Measurements from ENCODE around the gene PROKR2. TPM values are rescaled to one million over a fixed set of nuclear protein-coding genes. Genes with fewer than 3 reads are reported as not detected.

The PROKR2 gene
- total RNA-seq, 2 donors from 2014 or later = not detected

DNA sequence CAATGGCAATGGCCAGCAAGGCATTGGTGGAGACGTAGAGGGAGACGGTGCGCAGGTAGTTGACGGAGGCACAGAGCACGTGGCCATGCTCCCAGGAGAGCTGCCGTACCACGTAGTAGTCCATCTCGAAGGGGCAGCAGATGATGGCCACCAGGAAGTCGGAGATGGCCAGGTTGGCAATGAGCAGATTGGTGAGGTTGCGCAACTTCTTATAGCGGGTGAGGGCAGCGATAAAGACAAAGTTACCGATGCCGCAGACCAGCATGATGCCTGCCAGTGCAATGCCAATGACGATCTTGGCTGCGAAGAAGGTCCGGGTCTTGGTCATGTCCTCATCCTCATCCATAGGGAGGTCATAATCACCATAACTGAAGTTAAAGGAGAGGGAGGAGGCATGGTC lies 2.8 kb downstream of the PROKR2 start:
- Mint-ChIP-seq H3K27ac (no peak overlapping the region), H3K27me3 (ENCODE audit: insufficient read depth) (peaks cover 59% of the 10 kb centered on the region), H3K4me1 (peaks cover 2% of the 10 kb centered on the region), H3K4me3 (no peak overlapping the region), H3K36me3 (ENCODE audit: low read depth) (no peaks in the 10 kb centered on the region), H3K9me3 (peaks cover 24% of the 10 kb centered on the region)
- H3K9ac ChIP-seq (ENCODE audit: extremely low read depth, low read length, poor library complexity, severe bottlenecking) = no peak overlapping the region
- 95 to 98% methylated on average over 14 to 17 of the region's 17 CpGs for WGBS, 2 experiments (ENCODE audit: insufficient coverage in 1 of 2, insufficient read length in 1 of 2)
- no peak for DNase-seq
- H3K9me3 ChIP-seq (ENCODE audit: control insufficient read depth, low read length) = peaks cover 6% of the 10 kb centered on the region
- H3K36me3 ChIP-seq (ENCODE audit: control insufficient read depth, insufficient read depth, low read length) = no peaks in the 10 kb centered on the region
- TF ChIP-seq, protein P1, sequence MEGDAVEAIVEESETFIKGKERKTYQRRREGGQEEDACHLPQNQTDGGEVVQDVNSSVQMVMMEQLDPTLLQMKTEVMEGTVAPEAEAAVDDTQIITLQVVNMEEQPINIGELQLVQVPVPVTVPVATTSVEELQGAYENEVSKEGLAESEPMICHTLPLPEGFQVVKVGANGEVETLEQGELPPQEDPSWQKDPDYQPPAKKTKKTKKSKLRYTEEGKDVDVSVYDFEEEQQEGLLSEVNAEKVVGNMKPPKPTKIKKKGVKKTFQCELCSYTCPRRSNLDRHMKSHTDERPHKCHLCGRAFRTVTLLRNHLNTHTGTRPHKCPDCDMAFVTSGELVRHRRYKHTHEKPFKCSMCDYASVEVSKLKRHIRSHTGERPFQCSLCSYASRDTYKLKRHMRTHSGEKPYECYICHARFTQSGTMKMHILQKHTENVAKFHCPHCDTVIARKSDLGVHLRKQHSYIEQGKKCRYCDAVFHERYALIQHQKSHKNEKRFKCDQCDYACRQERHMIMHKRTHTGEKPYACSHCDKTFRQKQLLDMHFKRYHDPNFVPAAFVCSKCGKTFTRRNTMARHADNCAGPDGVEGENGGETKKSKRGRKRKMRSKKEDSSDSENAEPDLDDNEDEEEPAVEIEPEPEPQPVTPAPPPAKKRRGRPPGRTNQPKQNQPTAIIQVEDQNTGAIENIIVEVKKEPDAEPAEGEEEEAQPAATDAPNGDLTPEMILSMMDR (conservative IDR thresholded peaks at IDR 0.05) = no peak
- no peaks in the 10 kb centered on the region for H3K4me1 ChIP-seq (ENCODE audit: control insufficient read depth, insufficient read depth, low read length)
- no peak overlapping the region for H3K4me3 ChIP-seq (ENCODE audit: low read length)
- no peak overlapping the region for H3K27ac ChIP-seq (ENCODE audit: low read depth, low read length)
- peaks cover 59% of the 10 kb centered on the region for H3K27me3 ChIP-seq (ENCODE audit: control insufficient read depth, insufficient read depth, low read length, poor library complexity, severe bottlenecking)

DNA sequence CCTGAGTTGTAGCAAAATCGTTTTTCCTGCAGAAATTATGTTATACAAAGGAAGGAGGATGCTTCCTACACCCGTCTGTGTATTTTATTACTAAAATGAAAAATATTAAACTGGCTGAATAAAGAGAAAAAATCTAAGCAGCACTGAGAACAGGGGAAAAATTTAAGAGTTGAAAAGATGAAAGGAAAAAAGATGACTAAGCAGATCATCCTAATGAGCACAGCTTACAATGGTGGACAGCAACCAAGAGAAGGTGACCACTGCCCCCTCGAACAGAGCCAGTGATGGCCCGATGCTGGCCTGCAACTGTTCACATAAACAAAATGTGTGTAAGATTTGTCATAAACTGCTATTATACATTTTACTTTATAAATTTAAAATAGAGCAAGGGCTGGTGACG lies 4.2 kb downstream of the PROKR2 start:
- H3K27ac Mint-ChIP-seq = no peak overlapping the region
- TF ChIP-seq, protein P1 (conservative IDR thresholded peaks at IDR 0.05) = no peak
- Histone ChIP-seq H3K4me1 (ENCODE audit: control insufficient read depth, insufficient read depth, low read length) (no peaks in the 10 kb centered on the region), H3K4me3 (ENCODE audit: low read length) (no peak overlapping the region), H3K9me3 (ENCODE audit: control insufficient read depth, low read length) (peaks cover 14% of the 10 kb centered on the region), H3K36me3 (ENCODE audit: control insufficient read depth, insufficient read depth, low read length) (no peaks in the 10 kb centered on the region), H3K9ac (ENCODE audit: extremely low read depth, low read length, poor library complexity, severe bottlenecking) (no peak overlapping the region), H3K27me3 (ENCODE audit: control insufficient read depth, insufficient read depth, low read length, poor library complexity, severe bottlenecking) (peaks cover 45% of the 10 kb centered on the region), H3K27ac (ENCODE audit: low read depth, low read length) (no peak overlapping the region)
- H3K4me1 Mint-ChIP-seq = peaks cover 2% of the 10 kb centered on the region
- 84 to 85% methylated on average over 2 to 4 of the region's 5 CpGs for WGBS, 2 experiments (ENCODE audit: insufficient coverage in 1 of 2, insufficient read length in 1 of 2)
- DNase-seq = no peak
- H3K4me3 Mint-ChIP-seq = no peak overlapping the region
- peaks cover 45% of the 10 kb centered on the region for H3K27me3 Mint-ChIP-seq (ENCODE audit: insufficient read depth)
- H3K9me3 Mint-ChIP-seq = peaks cover 37% of the 10 kb centered on the region
- no peaks in the 10 kb centered on the region for H3K36me3 Mint-ChIP-seq (ENCODE audit: low read depth)

DNA sequence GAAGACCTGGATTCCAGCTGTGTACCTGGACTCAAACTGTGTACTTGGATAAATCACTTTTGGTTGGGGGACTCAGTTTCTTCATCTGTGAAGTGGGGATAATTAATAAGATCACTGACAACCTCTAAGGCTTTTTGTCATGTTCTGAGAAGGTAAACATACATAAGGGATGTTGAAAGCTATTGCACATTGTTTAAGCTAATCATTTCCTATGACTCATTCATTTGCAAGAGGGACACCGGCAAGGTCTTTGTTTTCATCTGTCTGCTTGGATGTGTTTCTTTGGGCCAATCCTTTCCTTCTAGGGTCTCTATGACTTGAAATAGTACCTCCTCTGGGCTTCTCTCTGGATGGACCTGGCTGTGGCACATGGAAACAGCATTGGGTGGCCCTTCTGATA lies 6.8 kb downstream of the PROKR2 start:
- H3K4me1 Mint-ChIP-seq = no peaks in the 10 kb centered on the region
- no peaks in the 10 kb centered on the region for H3K36me3 Mint-ChIP-seq (ENCODE audit: low read depth)
- Histone ChIP-seq H3K27ac (ENCODE audit: low read depth, low read length) (no peak overlapping the region), H3K27me3 (ENCODE audit: control insufficient read depth, insufficient read depth, low read length, poor library complexity, severe bottlenecking) (peaks cover 19% of the 10 kb centered on the region), H3K36me3 (ENCODE audit: control insufficient read depth, insufficient read depth, low read length) (no peaks in the 10 kb centered on the region), H3K4me1 (ENCODE audit: control insufficient read depth, insufficient read depth, low read length) (no peaks in the 10 kb centered on the region), H3K9me3 (ENCODE audit: control insufficient read depth, low read length) (peaks cover 16% of the 10 kb centered on the region), H3K4me3 (ENCODE audit: low read length) (no peak overlapping the region), H3K9ac (ENCODE audit: extremely low read depth, low read length, poor library complexity, severe bottlenecking) (no peak overlapping the region)
- DNase-seq = no peak
- TF ChIP-seq, protein P1 (conservative IDR thresholded peaks at IDR 0.05) = no peak
- 60 to 76% methylated on average over 1 of the region's 1 CpG for WGBS, 2 experiments (ENCODE audit: insufficient coverage in 1 of 2, insufficient read length in 1 of 2)
- H3K9me3 Mint-ChIP-seq = peaks cover 50% of the 10 kb centered on the region
- H3K27me3 Mint-ChIP-seq (ENCODE audit: insufficient read depth) = peaks cover 21% of the 10 kb centered on the region
- no peak overlapping the region for H3K4me3 Mint-ChIP-seq
- H3K27ac Mint-ChIP-seq = no peak overlapping the region
